ENCODE measurements around the gene CARMIL1. TPM values are rescaled to one million over a fixed set of nuclear protein-coding genes. Genes with fewer than 3 reads are reported as not detected.

The CARMIL1 gene
- total RNA-seq, 2 donors from 2014 or later, result 11.9 to 13.7 TPM

DNA sequence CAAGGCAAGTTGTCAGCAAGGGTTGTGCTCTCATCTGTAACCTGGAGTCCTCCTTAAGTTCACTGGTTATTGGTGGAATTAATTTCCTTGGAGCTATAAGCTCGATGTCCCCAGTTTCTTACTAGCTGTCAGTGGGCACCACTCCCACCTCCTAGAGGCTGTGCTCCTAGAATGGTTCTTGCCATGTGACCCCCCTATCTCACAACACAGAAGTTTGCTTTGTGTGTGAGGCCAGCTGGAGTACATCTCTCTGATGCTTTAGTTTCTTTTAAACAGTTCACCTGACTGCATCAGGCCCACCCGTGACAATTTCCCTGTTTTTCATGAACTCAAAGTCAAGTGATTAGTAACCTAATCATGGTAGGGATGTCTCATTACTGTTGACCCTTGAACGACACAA is 193.7 kb downstream of the CARMIL1 start:
- Histone ChIP-seq H3K27ac (no peak overlapping the region), H3K4me1 (no peaks in the 10 kb centered on the region), H3K9me3 (no peaks in the 10 kb centered on the region), H3K4me3 (no peak overlapping the region), H3K27me3 (no peaks in the 10 kb centered on the region), H3K36me3 (replicated peaks in 1 of 2; ENCODE audit: insufficient read depth in 1 of 2, low read depth in 2 of 2) (no peaks in the 10 kb centered on the region)
- ATAC-seq (no peak), DNase-seq (no peak)
- intact Hi-C loops (cut with DNase I), result no loop called here
- TF ChIP-seq POLR2A (IDR thresholded peaks at IDR 0.05), result no peak
- TF ChIP-seq, protein P1, sequence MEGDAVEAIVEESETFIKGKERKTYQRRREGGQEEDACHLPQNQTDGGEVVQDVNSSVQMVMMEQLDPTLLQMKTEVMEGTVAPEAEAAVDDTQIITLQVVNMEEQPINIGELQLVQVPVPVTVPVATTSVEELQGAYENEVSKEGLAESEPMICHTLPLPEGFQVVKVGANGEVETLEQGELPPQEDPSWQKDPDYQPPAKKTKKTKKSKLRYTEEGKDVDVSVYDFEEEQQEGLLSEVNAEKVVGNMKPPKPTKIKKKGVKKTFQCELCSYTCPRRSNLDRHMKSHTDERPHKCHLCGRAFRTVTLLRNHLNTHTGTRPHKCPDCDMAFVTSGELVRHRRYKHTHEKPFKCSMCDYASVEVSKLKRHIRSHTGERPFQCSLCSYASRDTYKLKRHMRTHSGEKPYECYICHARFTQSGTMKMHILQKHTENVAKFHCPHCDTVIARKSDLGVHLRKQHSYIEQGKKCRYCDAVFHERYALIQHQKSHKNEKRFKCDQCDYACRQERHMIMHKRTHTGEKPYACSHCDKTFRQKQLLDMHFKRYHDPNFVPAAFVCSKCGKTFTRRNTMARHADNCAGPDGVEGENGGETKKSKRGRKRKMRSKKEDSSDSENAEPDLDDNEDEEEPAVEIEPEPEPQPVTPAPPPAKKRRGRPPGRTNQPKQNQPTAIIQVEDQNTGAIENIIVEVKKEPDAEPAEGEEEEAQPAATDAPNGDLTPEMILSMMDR (IDR thresholded peaks at IDR 0.05), result no peak
- WGBS, 2 donors, result 88 to 90% methylated on average over 3 of the region's 3 CpGs

DNA sequence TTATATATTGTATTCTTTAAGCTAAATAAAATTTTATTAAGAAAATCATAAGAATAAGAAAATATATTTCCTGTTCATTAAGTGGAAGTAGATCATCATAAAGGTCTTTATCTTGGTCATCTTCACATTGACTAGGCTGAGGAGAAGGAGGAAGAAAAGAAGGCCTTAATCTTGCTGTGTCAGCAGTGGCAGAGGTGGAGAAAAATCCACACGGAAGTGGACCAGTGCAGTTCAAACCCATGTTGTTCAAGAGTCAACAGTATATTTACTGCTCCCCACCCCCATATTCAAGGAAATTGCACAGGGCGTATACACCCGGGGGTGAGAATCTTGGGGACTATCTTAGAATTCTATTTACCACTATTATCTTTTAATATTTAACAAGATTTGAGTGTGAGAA is 194.3 kb downstream of the CARMIL1 start:
- Histone ChIP-seq H3K9me3 (no peaks in the 10 kb centered on the region), H3K4me3 (no peak overlapping the region), H3K27ac (no peak overlapping the region), H3K27me3 (no peaks in the 10 kb centered on the region), H3K36me3 (replicated peaks in 1 of 2; ENCODE audit: insufficient read depth in 1 of 2, low read depth in 2 of 2) (no peaks in the 10 kb centered on the region), H3K4me1 (no peaks in the 10 kb centered on the region)
- intact Hi-C loops (cut with DNase I), result no loop called here
- TF ChIP-seq, protein P1 (IDR thresholded peaks at IDR 0.05), result no peak
- TF ChIP-seq POLR2A (IDR thresholded peaks at IDR 0.05), result no peak
- ATAC-seq (no peak), DNase-seq (no peak)
- 69 to 80% methylated on average over 3 of the region's 3 CpGs for WGBS, 2 donors

DNA sequence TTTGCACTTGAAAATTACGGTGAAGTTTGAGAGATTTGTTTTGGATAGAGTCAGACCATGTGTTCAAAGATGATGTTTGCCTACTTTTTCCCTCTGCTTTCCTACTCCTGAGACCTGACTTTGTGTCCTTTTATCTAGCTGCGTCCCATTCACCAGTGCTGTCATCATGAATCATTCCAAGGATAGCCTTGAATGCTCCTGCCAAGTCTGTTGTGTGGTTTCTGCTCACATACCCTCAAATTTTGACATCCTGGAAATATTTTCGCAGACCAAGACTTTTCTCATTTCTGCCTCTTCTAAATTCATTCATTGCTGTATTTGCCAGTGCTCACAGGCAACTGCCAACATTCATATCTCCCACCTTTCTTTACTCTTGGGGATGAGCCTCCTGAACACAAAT is 197.0 kb downstream of the CARMIL1 start:
- Histone ChIP-seq H3K27ac (no peak overlapping the region), H3K36me3 (replicated peaks in 1 of 2; ENCODE audit: insufficient read depth in 1 of 2, low read depth in 2 of 2) (no peaks in the 10 kb centered on the region), H3K9me3 (no peaks in the 10 kb centered on the region), H3K4me3 (no peak overlapping the region), H3K4me1 (no peaks in the 10 kb centered on the region), H3K27me3 (no peaks in the 10 kb centered on the region)
- TF ChIP-seq, protein P1 (IDR thresholded peaks at IDR 0.05), result no peak
- no peak for TF ChIP-seq POLR2A (IDR thresholded peaks at IDR 0.05)
- DNase-seq (no peak), ATAC-seq (no peak)
- 39 to 43% methylated on average over 3 of the region's 3 CpGs for WGBS, 2 donors
- intact Hi-C loops (cut with DNase I), result no loop called here

DNA sequence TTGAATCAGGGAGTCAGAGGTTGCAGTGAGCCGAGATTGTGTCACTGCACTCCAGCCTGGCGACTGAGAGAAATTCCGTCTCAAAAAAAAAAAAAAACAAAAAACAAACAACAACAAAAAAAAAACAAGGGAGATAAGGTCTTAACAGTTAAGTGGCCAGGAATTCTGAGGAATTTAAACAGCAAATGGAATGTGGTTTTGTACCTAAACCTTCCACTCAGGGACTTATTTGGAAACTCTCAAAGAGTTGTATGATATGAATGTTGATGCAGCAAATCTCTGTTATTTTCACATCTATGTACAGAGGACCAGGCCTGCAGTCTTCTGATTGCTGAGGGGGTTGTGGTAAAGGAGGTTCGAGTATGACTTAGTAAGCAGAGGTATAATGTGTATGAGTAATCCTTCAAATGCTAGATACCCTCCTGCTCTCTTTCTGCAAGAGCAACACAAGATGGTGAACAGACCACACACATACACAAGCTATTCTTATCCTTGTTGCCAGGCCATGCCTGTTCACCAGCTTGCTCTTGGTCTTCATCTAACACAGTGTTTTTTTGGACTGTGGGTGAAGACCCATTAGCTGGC is 197.9 kb downstream of the CARMIL1 start:
- Histone ChIP-seq H3K27ac (no peak overlapping the region), H3K27me3 (no peaks in the 10 kb centered on the region), H3K9me3 (no peaks in the 10 kb centered on the region), H3K4me3 (no peak overlapping the region), H3K36me3 (replicated peaks in 1 of 2; ENCODE audit: insufficient read depth in 1 of 2, low read depth in 2 of 2) (no peaks in the 10 kb centered on the region), H3K4me1 (no peaks in the 10 kb centered on the region)
- ATAC-seq, result no peak
- WGBS, 2 donors, result 62 to 70% methylated on average over 4 of the region's 4 CpGs
- no peak for DNase-seq
- intact Hi-C loops (cut with DNase I), result no loop called here
- TF ChIP-seq, protein P1 (IDR thresholded peaks at IDR 0.05), result no peak
- no peak for TF ChIP-seq POLR2A (IDR thresholded peaks at IDR 0.05)

DNA sequence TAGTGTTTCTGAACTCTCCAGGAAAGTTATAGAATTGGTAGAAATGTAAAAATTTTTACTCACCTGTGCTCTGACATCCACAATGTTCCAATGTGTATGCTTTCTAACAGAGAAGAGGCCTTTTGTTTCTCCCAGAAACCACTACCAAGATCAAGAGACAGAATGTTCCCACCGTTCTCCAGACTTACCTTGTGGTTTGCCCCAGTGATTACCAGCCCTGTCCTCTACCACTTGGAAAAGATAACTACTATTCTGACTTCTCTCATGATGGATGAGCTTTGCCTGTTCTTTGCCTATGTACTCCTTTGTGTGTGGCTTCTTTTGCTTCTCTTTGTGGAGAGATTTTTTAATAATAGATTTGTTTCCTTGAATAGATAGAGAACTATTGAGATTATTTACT is 199.8 kb downstream of the CARMIL1 start:
- no peaks in the 10 kb centered on the region for H3K4me1 ChIP-seq
- no peaks in the 10 kb centered on the region for H3K36me3 ChIP-seq (replicated peaks in 1 of 2; ENCODE audit: insufficient read depth in 1 of 2, low read depth in 2 of 2)
- no peak overlapping the region for H3K27ac ChIP-seq
- DNase-seq (no peak), ATAC-seq (no peak)
- H3K9me3 ChIP-seq, result no peaks in the 10 kb centered on the region
- H3K4me3 ChIP-seq, result no peak overlapping the region
- 26 to 70% methylated on average over 1 of the region's 1 CpG for WGBS, 2 donors
- no peaks in the 10 kb centered on the region for H3K27me3 ChIP-seq
- no peak for TF ChIP-seq POLR2A (IDR thresholded peaks at IDR 0.05)
- TF ChIP-seq, protein P1 (IDR thresholded peaks at IDR 0.05), result no peak
- intact Hi-C loops (cut with DNase I), result no loop called here
